Measurements from ENCODE around the gene ASTL.

ASTL gene

GRCh38 chr2:96135171-96135570 is 3.1 kb downstream of the ASTL start:
- DNase-seq, result peak in 2 of 10 donors; percentile 16 to 62
- intact Hi-C loops (cut with DNase I), result no loop called here

- intact Hi-C loops (cut with DNase I), result no loop called here
- DNase-seq, result no peak
Measured at GRCh38 chr2:96134421-96134820, 3.9 kb downstream of the ASTL start.

GRCh38 chr2:96131813-96132745 is 6.2 kb downstream of the ASTL start:
- DNase-seq, result peak in 1 of 10 donors; percentile 48
- intact Hi-C loops (cut with DNase I), result no loop called here

DNA sequence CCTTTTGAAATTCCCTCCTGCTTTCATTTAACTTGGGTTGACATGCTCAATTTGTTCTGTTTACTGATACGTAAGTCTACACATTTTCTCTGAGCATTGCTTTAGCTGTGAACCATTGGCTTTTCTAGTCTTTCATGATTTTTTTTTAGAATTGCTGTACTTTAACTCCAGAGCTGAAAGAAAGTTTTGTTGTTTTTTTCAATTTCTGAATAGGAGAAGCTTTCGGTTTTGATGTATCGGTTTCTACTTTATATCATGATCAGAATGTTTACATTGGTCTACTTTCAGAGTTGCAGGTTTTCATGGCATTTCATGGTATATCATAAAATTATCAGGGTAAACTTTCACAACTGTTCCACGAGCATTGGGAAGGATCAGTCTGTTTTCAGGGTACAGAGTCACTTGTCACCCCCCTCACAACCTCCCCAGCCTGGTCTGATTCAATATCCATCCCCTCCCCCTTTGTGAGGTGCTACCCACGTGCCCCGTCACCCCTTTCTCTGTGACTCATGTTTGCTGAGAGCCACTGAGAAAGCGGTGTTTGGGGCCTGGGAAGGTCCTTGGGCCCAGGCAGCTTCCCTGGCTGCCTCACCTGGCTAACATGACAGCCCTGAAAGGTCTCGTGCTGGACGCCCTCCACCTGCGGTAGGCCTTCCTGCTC is 7.0 kb downstream of the ASTL start:
- DNase-seq, result no peak
- intact Hi-C loops (cut with DNase I), result no loop called here

DNA sequence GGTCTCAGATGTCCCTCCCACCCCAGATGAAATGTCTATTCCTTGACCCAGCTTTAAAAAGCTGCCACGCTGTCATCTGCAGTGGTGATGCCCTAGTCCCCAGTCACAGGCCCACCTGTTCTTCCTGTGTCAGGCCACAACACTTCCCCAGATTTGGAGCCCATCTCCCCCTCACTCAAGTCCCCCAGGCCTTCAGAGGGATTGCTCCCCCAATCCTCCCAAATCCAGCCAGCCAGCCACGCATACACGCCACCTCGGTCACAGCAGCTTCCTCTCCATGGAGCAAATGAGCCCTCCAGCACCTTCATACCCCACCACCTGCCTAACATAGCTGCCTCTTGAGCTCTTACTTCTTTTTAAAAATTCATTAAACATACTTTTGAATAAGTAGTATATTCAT is 7.8 kb downstream of the ASTL start:
- DNase-seq, result no peak
- intact Hi-C loops (cut with DNase I), result no loop called here

- intact Hi-C loops (cut with DNase I), result no loop called here
- DNase-seq, result peak in 1 of 10 donors; percentile 5
Measured at GRCh38 chr2:96129528-96130120, 8.7 kb downstream of the ASTL start.

- intact Hi-C loops (cut with DNase I), result no loop called here
Measured at GRCh38 chr2:96128456-96128855, 9.8 kb downstream of the ASTL start.

GRCh38 chr2:96124406-96125265 is 13.7 kb downstream of the ASTL start:
- peak in 1 of 10 donors; percentile 59 for DNase-seq
- intact Hi-C loops (cut with DNase I), result no loop called here

More at GRCh38 chr2:96128456-96128855, 9.8 kb downstream of the ASTL start:
- peak in 1 of 10 donors; percentile 9 for DNase-seq

DNA sequence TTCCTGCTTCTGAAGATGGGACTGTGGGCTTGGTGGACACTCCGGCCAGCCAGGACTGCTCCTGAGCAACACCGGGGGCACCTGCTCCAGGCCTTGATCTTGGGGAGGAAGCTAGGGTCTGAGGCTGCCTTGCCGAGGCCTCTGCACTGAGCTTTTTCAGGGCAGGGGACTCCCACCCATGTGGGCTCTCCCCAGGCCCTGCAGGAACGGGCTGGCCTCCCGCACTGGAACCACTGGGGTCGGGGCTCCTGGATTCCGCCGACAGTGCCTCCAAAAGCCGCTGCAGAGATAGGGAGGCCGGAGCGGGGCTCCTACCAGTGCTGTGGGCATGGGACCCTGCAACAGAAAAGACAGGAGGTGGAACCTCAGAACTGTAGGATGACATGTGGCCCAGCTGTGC is 14.4 kb downstream of the ASTL start:
- intact Hi-C loops (cut with DNase I), result no loop called here
- peak in 1 of 10 donors; percentile 63 for DNase-seq

- intact Hi-C loops (cut with DNase I), result no loop called here
- DNase-seq, result peak in 1 of 10 donors; percentile 68
Measured at GRCh38 chr2:96123290-96123689, 15.0 kb downstream of the ASTL start.

DNA sequence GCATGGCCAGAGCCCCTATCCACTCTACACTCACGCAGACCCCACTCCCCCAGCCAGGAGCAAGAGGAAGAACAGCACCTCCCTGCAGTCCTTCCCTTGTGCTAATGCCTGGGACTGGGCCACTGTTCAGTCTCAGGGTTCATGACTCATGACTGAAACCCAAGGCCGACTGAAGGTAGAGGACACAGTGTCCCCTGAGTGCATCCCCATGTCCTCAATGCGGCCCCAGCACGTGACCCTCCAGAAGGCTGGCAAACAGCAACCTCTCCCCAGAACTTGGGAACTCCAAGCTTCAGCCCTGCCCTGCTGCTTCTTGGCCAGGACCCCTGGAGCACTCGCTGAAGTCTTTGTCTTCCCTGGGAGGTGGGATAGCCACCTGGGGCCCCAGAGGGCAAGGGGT is 15.9 kb downstream of the ASTL start:
- intact Hi-C loops (cut with DNase I), result no loop called here
- DNase-seq, result peak in 2 of 10 donors; percentile 18 to 49

GRCh38 chr2:96121414-96121813 is 16.9 kb downstream of the ASTL start:
- intact Hi-C loops (cut with DNase I), result no loop called here
- DNase-seq, result peak in 1 of 10 donors; percentile 3

DNA sequence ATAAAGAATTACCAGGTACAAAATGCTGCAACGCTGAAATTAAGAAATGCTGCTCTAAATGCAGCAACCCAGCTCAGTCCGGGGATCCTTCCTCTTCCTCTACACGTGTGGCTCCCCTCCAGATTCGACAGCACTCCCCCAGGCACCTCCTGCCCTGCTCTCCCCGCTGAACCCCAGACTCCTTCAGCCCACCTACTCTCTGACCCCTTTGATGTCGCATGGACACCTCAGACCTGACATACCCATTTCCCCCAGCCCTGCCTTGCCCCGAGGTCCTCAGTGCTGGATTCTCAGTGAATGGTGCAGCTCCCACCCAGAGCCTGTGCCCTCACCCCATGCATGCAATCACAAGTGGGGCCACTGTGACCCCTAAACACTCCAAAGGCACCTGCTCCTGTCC is 17.3 kb downstream of the ASTL start:
- peak in 3 of 10 donors; percentile 8 to 63 (median 18) for DNase-seq
- intact Hi-C loops (cut with DNase I), result no loop called here

- peak in 3 of 10 donors; percentile 30 to 76 (median 43) for DNase-seq
- intact Hi-C loops (cut with DNase I), result no loop called here
Measured at GRCh38 chr2:96120091-96120720, 18.1 kb downstream of the ASTL start.

DNA sequence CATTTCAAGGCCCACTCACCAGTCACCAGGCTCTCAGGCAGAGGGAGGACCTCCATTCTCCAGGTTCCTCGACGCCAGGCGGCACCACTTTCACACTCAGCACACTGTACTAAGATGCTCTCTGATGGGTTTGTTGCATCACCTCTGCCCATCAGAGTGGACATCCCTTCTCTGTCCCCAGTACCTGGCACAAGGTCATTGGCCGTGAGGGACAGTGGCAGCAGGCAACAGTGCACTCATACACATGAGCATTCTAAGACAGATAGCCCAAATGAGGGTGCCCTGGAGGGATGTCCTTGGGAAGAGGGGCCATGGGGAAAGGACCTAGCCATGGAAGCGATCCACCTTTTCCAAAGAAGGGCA is 18.9 kb downstream of the ASTL start:
- intact Hi-C loops (cut with DNase I), result loop anchor here (5.0 to 10.0 kb wide), 3 partner anchors 47 to 125 kb away; partner anchors contain the start of gene ANKRD36C

GRCh38 chr2:96118698-96119388 is 19.5 kb downstream of the ASTL start:
- peak in 3 of 10 donors; percentile 50 to 82 (median 71) for DNase-seq
- intact Hi-C loops (cut with DNase I), result loop anchor here (5.0 to 10.0 kb wide), 3 partner anchors 47 to 124 kb away; partner anchors contain the start of gene ANKRD36C

More for the DNA sequence above, 18.9 kb downstream of the ASTL start:
- peak in 2 of 10 donors; percentile 27 to 40 for DNase-seq

DNA sequence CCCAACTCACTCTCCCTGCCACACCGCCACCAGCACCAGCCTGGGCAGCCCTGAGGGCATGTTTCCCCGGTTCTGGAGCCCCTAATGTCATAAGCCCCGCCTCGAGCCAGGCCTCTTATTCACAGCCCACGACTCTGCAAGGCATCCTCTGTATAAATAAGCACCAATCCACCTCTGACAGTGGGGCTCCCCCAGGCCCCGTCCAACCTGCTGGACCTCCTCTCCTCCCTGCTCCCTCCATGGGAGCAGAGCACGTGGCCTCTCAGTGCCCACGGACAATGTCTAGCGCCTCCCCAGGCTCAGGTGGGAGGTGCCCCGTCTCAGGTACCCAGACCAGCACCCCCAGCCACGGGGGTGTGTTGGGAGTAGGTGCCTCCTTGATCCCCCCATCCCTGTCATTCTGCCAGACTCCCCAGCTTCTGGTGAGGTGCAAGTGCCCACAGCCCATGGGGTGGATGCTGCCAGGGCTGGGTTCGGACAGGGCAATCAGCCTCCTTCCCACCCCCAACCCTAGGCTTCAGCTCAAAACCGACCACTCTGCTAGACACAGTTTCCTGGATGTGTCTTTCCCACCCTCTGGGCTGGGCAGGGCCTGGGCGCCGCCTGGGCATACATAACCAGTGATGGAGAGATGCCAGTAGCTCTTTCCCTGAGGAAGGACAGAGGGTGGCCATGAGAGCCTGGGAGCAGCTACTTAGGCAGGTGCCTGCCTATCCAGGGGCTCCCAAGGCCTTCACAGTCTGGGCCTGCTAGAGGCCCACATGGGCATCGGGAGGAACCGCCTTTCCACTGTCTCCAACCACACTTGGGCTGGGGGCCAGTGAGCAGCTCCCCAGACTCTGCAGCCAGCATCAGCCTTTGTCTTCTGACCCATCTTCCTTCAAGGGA is 20.4 kb downstream of the ASTL start:
- intact Hi-C loops (cut with DNase I), result loop anchor here (5.0 to 10.0 kb wide), 3 partner anchors 46 to 123 kb away; partner anchors contain the start of gene ANKRD36C
- peak in 3 of 10 donors; percentile 41 to 77 (median 76) for DNase-seq
